ENCODE measurements around the gene TJP1. TPM values are rescaled to one million over a fixed set of nuclear protein-coding genes. Genes with fewer than 3 reads are reported as not detected.

TJP1 gene
- total RNA-seq, 2 experiments from 2014 or later = not detected

GRCh38 chr15:29711531-29711930, 110.7 kb downstream of the TJP1 start:
- intact Hi-C loops (cut with micrococcal nuclease) = no loop called here
- ChIA-PET POLR2A (no interaction called here), CTCF (interaction anchor here (1.0 kb wide), 1 partner anchor 210 kb away, joined by 3 read pairs; no protein-coding TSS in a partner anchor)
- no peaks in the 10 kb centered on the region for H3K4me1 Mint-ChIP-seq (ENCODE audit: low read depth)
- no peaks in the 10 kb centered on the region for H3K36me3 Mint-ChIP-seq (ENCODE audit: low read depth)
- H3K27me3 Mint-ChIP-seq = no peaks in the 10 kb centered on the region
- TF ChIP-seq CTCF (IDR thresholded peaks at IDR 0.05) = no peak
- DNase-seq = no peak
- no peak for ATAC-seq
- no peak overlapping the region for H3K4me3 Mint-ChIP-seq
- H3K27ac Mint-ChIP-seq = no peak overlapping the region
- H3K9me3 Mint-ChIP-seq = no peaks in the 10 kb centered on the region

- Mint-ChIP-seq H3K4me3 (no peak overlapping the region), H3K36me3 (ENCODE audit: low read depth) (no peaks in the 10 kb centered on the region)
These were observed 113.7 kb downstream of the TJP1 start for GRCh38 chr15:29708519-29708918.

GRCh38 chr15:29704950-29705597, 117.2 kb downstream of the TJP1 start:
- CTCF ChIA-PET = no interaction called here
- Mint-ChIP-seq H3K27me3 (no peaks in the 10 kb centered on the region), H3K27ac (no peak overlapping the region), H3K36me3 (ENCODE audit: low read depth) (no peaks in the 10 kb centered on the region), H3K9me3 (no peaks in the 10 kb centered on the region), H3K4me1 (ENCODE audit: low read depth) (no peaks in the 10 kb centered on the region), H3K4me3 (no peak overlapping the region)
- intact Hi-C loops (cut with micrococcal nuclease) = no loop called here
- POLR2A ChIA-PET = no interaction called here
- ATAC-seq (no peak), DNase-seq (no peak)
- TF ChIP-seq CTCF (IDR thresholded peaks at IDR 0.05) = no peak

More at GRCh38 chr15:29708519-29708918, 113.7 kb downstream of the TJP1 start:
- Mint-ChIP-seq H3K4me1 (ENCODE audit: low read depth) (no peaks in the 10 kb centered on the region), H3K27ac (no peak overlapping the region), H3K9me3 (no peaks in the 10 kb centered on the region), H3K27me3 (no peaks in the 10 kb centered on the region)
- no peak for ATAC-seq
- ChIA-PET CTCF (no interaction called here), POLR2A (no interaction called here)
- DNase-seq = no peak
- intact Hi-C loops (cut with micrococcal nuclease) = no loop called here
- no peak for TF ChIP-seq CTCF (IDR thresholded peaks at IDR 0.05)

GRCh38 chr15:29701151-29701550, 121.1 kb downstream of the TJP1 start:
- H3K9me3 Mint-ChIP-seq = no peaks in the 10 kb centered on the region
- ATAC-seq = no peak
- TF ChIP-seq CTCF (IDR thresholded peaks at IDR 0.05) = no peak
- intact Hi-C loops (cut with micrococcal nuclease) = no loop called here
- ChIA-PET POLR2A (no interaction called here), CTCF (no interaction called here)
- H3K4me3 Mint-ChIP-seq = no peak overlapping the region
- H3K4me1 Mint-ChIP-seq (ENCODE audit: low read depth) = no peaks in the 10 kb centered on the region
- no peaks in the 10 kb centered on the region for H3K36me3 Mint-ChIP-seq (ENCODE audit: low read depth)
- H3K27ac Mint-ChIP-seq = no peak overlapping the region
- no peaks in the 10 kb centered on the region for H3K27me3 Mint-ChIP-seq
- DNase-seq = no peak

GRCh38 chr15:29700296-29700695, 122.0 kb downstream of the TJP1 start:
- DNase-seq (no peak), ATAC-seq (no peak)
- CTCF ChIA-PET = no interaction called here
- no peak overlapping the region for H3K4me3 Mint-ChIP-seq
- no peaks in the 10 kb centered on the region for H3K9me3 Mint-ChIP-seq
- H3K27ac Mint-ChIP-seq = no peak overlapping the region
- no peaks in the 10 kb centered on the region for H3K27me3 Mint-ChIP-seq
- POLR2A ChIA-PET = no interaction called here
- no peaks in the 10 kb centered on the region for H3K36me3 Mint-ChIP-seq (ENCODE audit: low read depth)
- no peaks in the 10 kb centered on the region for H3K4me1 Mint-ChIP-seq (ENCODE audit: low read depth)
- no peak for TF ChIP-seq CTCF (IDR thresholded peaks at IDR 0.05)
- intact Hi-C loops (cut with micrococcal nuclease) = no loop called here
